Breast epithelium (tissue), 4 donors: Measurements from ENCODE around the gene TCOF1. TPM values are rescaled to one million over a fixed set of nuclear protein-coding genes. Genes with fewer than 3 reads are reported as not detected.

Source experiments
- DNase-seq, 2 donors: peaks; one replicate each; pipeline ENCODE4 v3.0.0-alpha.2; 2019; ENCODE audit warnings: low spot score in 2 of 2
- H3K27ac ChIP-seq, 2 donors: fragments of 200-600 bp; sonication (generic) in 1 of 2; one replicate each; pipeline ENCODE4 v1.5.1; 2016 to 2019; ENCODE audit warnings: mild to moderate bottlenecking in 1 of 2
- H3K27me3 ChIP-seq, 2 donors: fragments of 200-600 bp; sonication (generic) in 1 of 2; one replicate each; pipeline versions ENCODE4 v1.5.1 to v1.6.0; 2017 to 2019; ENCODE audit warnings: control low read depth in 1 of 2, mild to moderate bottlenecking in 1 of 2
- H3K36me3 ChIP-seq: fragments of 200-600 bp; one replicate; pipeline ENCODE4 v1.5.1; 2019
- H3K4me1 ChIP-seq, 2 donors: fragments of 200-600 bp; sonication (generic); one replicate each; pipeline ENCODE4 v1.5.1; 2016 to 2019; ENCODE audit warnings: control low read depth in 1 of 2
- H3K4me3 ChIP-seq, 3 donors: fragments of 200-600 bp; sonication (generic); 1 replicate in 2 of 3; 2 replicates in 1 of 3; pipeline ENCODE4 v1.5.1; 2016 to 2019; ENCODE audit warnings: mild to moderate bottlenecking in 3 of 3, moderate library complexity in 2 of 3
- H3K9me3 ChIP-seq, 2 donors: fragments of 200-600 bp; sonication (generic) in 1 of 2; one replicate each; pipeline ENCODE4 v1.5.1; 2016 to 2019; ENCODE audit warnings: control low read depth in 1 of 2
- POLR2A ChIP-seq: fragments of 450-650 bp; IDR thresholded peaks from one replicate; pipeline ENCODE4 v1.6.1; 2016; ENCODE audit warnings: antibody characterized with exemption, mild to moderate bottlenecking, moderate library complexity
- POLR2AphosphoS5 ChIP-seq, 3 donors: sonication (generic); formaldehyde crosslinking; IDR thresholded peaks; one replicate each; pipeline ENCODE4 v1.6.1; 2017; ENCODE audit warnings: antibody characterized with exemption in 3 of 3
- intact Hi-C: fragments of 100-400 bp; cut with DNase I; formaldehyde crosslinking; loops from one replicate; pipeline ENCODE4 v1.15.1; 2023; ENCODE audit warnings: low total_unique reads
- total RNA-seq, 3 donors: library from RNA; depleted of rRNA; stranded (reverse); fragments of >200 nt; gene quantifications; one replicate each; pipeline ENCODE4 v1.1.0, GENCODE V29; 2016
- TF ChIP-seq, protein P1 (sequence below), 3 donors: fragments of 450-650 bp; IDR thresholded peaks; one replicate each; pipeline ENCODE4 v1.5.1; 2016 to 2017; ENCODE audit warnings: antibody characterized with exemption in 3 of 3, mild to moderate bottlenecking in 3 of 3, moderate library complexity in 3 of 3

TCOF1 gene
- total RNA-seq, 3 donors from 2014 or later: 20.6 to 37.7 (median 36.1) TPM

DNA sequence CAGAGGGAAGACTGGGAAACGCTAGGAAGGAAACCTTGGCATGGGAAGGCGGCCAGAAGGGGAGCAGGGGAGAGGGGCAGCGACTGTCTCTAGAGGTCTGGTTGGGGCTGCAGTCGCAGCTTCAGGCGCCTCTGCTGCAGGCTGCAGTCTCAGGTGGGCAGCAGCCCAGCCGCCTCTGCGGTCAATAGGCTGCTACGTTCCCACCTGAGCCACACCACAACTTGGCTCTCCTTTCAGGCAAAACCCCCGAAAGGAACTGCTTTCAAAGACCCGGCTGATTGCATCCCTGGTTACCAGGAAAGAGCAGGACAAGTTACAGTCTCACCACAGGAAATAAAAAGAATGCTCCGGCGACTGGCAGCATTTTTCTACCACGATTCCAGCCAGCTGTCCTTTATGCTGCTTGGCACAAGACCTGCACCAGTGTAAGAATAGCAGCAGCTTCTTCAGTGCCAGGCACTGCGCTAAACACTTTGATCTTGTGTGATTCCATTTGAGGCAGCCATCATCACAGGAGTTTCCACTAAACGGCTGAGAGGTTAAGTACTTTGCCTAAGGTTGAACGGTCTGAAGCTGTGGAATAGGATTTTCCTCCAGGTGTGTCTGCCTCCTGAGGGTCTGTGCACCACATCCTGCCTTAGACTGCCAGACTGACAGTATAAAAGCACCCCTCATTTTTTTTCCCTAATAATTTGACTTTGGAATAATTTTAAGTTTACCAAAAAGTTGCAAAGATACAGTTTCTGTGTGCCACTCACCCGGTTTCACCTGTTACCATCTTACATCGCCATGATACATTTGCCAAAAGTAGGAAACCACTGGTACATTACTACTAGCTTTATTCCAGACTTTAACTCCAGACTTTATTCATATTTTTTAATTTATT, 84.6 kb downstream of the TCOF1 start:
- Histone ChIP-seq H3K9me3 (no peaks in the 10 kb centered on the region), H3K36me3 (peaks cover 21% of the 10 kb centered on the region), H3K27me3 (no peaks in the 10 kb centered on the region), H3K4me1 (no peaks in the 10 kb centered on the region), H3K27ac (peak overlapping the region in 1 of 2 donors; percentile 13), H3K4me3 (no peak overlapping the region)
- TF ChIP-seq, protein P1, sequence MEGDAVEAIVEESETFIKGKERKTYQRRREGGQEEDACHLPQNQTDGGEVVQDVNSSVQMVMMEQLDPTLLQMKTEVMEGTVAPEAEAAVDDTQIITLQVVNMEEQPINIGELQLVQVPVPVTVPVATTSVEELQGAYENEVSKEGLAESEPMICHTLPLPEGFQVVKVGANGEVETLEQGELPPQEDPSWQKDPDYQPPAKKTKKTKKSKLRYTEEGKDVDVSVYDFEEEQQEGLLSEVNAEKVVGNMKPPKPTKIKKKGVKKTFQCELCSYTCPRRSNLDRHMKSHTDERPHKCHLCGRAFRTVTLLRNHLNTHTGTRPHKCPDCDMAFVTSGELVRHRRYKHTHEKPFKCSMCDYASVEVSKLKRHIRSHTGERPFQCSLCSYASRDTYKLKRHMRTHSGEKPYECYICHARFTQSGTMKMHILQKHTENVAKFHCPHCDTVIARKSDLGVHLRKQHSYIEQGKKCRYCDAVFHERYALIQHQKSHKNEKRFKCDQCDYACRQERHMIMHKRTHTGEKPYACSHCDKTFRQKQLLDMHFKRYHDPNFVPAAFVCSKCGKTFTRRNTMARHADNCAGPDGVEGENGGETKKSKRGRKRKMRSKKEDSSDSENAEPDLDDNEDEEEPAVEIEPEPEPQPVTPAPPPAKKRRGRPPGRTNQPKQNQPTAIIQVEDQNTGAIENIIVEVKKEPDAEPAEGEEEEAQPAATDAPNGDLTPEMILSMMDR (IDR thresholded peaks at IDR 0.05): no peak
- TF ChIP-seq POLR2A (no peak), POLR2AphosphoS5 (IDR thresholded peaks at IDR 0.05) (no peak)
- DNase-seq: no peak
- intact Hi-C loops: no loop called here

GRCh38 chr5:150442699-150443080, 85.2 kb downstream of the TCOF1 start:
- no peak for DNase-seq
- no peak overlapping the region for H3K27ac ChIP-seq
- intact Hi-C loops: no loop called here
- no peaks in the 10 kb centered on the region for H3K9me3 ChIP-seq
- H3K27me3 ChIP-seq: no peaks in the 10 kb centered on the region
- TF ChIP-seq POLR2AphosphoS5 (IDR thresholded peaks at IDR 0.05) (no peak), POLR2A (no peak)
- TF ChIP-seq, protein P1 (IDR thresholded peaks at IDR 0.05): no peak
- H3K36me3 ChIP-seq: peaks cover 25% of the 10 kb centered on the region
- no peak overlapping the region for H3K4me3 ChIP-seq
- peaks cover 1 to 3% of the 10 kb centered on the region in 2 donors for H3K4me1 ChIP-seq

GRCh38 chr5:150443242-150444075, 86.0 kb downstream of the TCOF1 start:
- H3K27ac ChIP-seq: no peak overlapping the region
- intact Hi-C loops: no loop called here

GRCh38 chr5:150444770-150445169, 87.3 kb downstream of the TCOF1 start:
- H3K4me3 ChIP-seq: no peak overlapping the region
- no peak overlapping the region for H3K27ac ChIP-seq
- H3K4me1 ChIP-seq: peaks cover 10 to 13% of the 10 kb centered on the region in 2 donors
- peaks cover 25% of the 10 kb centered on the region for H3K36me3 ChIP-seq
- no peak for DNase-seq
- intact Hi-C loops: loop anchor here (1.0 kb wide), 1 partner anchor 38 kb away; no protein-coding TSS in a partner anchor
- TF ChIP-seq POLR2A: no peak
- no peak for TF ChIP-seq POLR2AphosphoS5 (IDR thresholded peaks at IDR 0.05)
- TF ChIP-seq, protein P1 (IDR thresholded peaks at IDR 0.05): no peak
- H3K27me3 ChIP-seq: no peaks in the 10 kb centered on the region
- H3K9me3 ChIP-seq: no peaks in the 10 kb centered on the region

More at GRCh38 chr5:150443242-150444075, 86.0 kb downstream of the TCOF1 start:
- H3K27me3 ChIP-seq: no peaks in the 10 kb centered on the region
- H3K4me3 ChIP-seq: no peak overlapping the region
- peaks cover 25% of the 10 kb centered on the region for H3K36me3 ChIP-seq
- DNase-seq: no peak
- peaks cover 9 to 11% of the 10 kb centered on the region in 2 donors for H3K4me1 ChIP-seq
- H3K9me3 ChIP-seq: no peaks in the 10 kb centered on the region
- TF ChIP-seq, protein P1 (IDR thresholded peaks at IDR 0.05): no peak
- no peak for TF ChIP-seq POLR2A
- TF ChIP-seq POLR2AphosphoS5 (IDR thresholded peaks at IDR 0.05): no peak
